Dendritic cell treated with granulocyte-macrophage colony-stimulating factor and Interleukin-4, amounts not matched to agents 40 ng/mL and 50 ng/mL, for 4 days (primary cell): Measurements from ENCODE around the gene WDR47.
A peak's percentile ranks its signal among the peaks of the same experiment; 100 is the strongest.
"Not testable (repeated sequence)": the region's sequence is repeated elsewhere in the genome, so short reads cannot be mapped to it uniquely, and the experiment has no call there.

ENCODE experiments used
- H3K27ac Mint-ChIP-seq: one replicate; pipeline ENCODE4 v1.8.0; 2022; ENCODE audit warnings: mild to moderate bottlenecking, mixed read lengths
- H3K27me3 Mint-ChIP-seq: one replicate; pipeline ENCODE4 v1.8.0; 2022; ENCODE audit warnings: mild to moderate bottlenecking, mixed read lengths
- H3K36me3 Mint-ChIP-seq: one replicate; pipeline ENCODE4 v1.8.0; 2022; ENCODE audit warnings: low read depth, mixed read lengths
- H3K4me1 Mint-ChIP-seq: one replicate; pipeline ENCODE4 v1.8.0; 2022; ENCODE audit warnings: low read depth, mixed read lengths
- H3K4me3 Mint-ChIP-seq: one replicate; pipeline ENCODE4 v1.8.0; 2022; ENCODE audit warnings: mild to moderate bottlenecking, moderate library complexity, mixed read lengths
- H3K9me3 Mint-ChIP-seq: one replicate; pipeline ENCODE4 v1.8.0; 2022; ENCODE audit warnings: mixed read lengths
- intact Hi-C: fragments of 100-400 bp; cut with micrococcal nuclease; formaldehyde crosslinking; loops from one replicate; pipeline ENCODE4 v1.15.0; 2022

The WDR47 gene

DNA sequence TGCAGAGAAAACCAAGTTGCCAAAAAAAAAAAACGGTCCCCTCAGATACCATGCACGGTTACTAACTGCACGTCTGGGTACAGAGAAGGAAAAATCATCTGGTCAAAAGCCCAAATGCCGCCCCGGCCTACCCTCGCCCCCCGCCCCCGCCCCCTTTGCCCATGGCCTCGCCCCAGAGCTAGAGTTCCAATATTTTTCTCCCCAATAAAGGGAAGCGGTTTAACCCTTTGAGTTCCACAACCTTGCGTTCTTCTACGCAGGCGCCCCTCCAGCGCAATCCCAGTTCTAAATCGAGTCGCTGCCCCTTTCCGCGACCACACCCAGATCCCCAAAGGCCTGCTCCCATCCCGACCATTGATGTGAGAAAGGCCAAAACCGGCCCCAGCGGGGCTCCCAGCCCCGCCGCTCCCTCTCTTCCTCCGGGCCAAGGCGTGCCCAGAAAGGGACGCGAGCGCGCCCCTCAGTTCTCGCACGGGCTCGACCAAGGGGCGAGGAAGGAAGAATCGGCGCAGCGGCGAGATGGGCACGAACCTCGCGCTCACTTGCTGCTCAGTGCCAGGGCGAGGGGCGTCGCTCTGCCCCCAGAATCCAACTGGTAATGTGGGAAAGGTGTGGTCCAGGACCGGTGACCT is 797 bp downstream of the WDR47 start:
- Mint-ChIP-seq H3K4me3 (peak overlapping the region; percentile 98), H3K4me1 (peaks cover 8% of the 10 kb centered on the region), H3K9me3 (no peaks in the 10 kb centered on the region), H3K27ac (peak overlapping the region; percentile 93), H3K27me3 (peaks cover 4% of the 10 kb centered on the region), H3K36me3 (peaks cover 13% of the 10 kb centered on the region)
- intact Hi-C loops, result loop anchor here (5.0 kb wide), 1 partner anchor 36 kb away; the partner anchor contains the start of gene TAF13

GRCh38 chr1:109040627-109040988 is 1.3 kb downstream of the WDR47 start:
- Mint-ChIP-seq H3K36me3 (peaks cover 13% of the 10 kb centered on the region), H3K9me3 (no peaks in the 10 kb centered on the region), H3K4me3 (peak overlapping the region; percentile 98), H3K4me1 (peaks cover 11% of the 10 kb centered on the region), H3K27me3 (peaks cover 3% of the 10 kb centered on the region), H3K27ac (peak overlapping the region; percentile 93)
- intact Hi-C loops, result loop anchor here (5.0 kb wide), 1 partner anchor 37 kb away; the partner anchor contains the start of gene TAF13

- intact Hi-C loops, result loop anchor here (10.0 kb wide), 1 partner anchor 90 kb away; no protein-coding TSS in a partner anchor
- Mint-ChIP-seq H3K27me3 (no peaks in the 10 kb centered on the region), H3K4me3 (no peak overlapping the region), H3K4me1 (peaks cover 5% of the 10 kb centered on the region), H3K27ac (no peak overlapping the region), H3K9me3 (no peaks in the 10 kb centered on the region), H3K36me3 (peaks cover 4% of the 10 kb centered on the region)
These were observed 7.5 kb downstream of the WDR47 start for GRCh38 chr1:109034382-109034781.

DNA sequence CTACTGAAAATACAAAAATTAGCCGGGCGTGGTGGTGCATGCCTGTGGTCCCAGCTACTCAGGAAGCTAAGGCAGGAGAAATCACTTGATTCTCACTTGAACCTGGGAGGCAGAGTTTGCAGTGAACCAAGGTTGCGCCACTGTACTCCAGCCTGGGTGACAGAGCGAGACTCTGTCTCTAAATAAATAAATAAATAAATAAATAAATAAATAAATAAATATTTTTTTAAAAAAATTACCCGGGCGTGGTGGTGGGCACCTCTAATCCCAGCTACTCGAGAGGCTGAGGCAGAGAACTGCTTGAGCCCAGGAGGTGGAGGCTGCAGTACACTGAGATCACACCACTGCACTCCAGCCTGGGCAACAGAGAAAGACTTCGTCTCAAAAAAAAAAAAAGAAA is 12.4 kb downstream of the WDR47 start:
- not testable (repeated sequence) for H3K27me3 Mint-ChIP-seq, H3K36me3 Mint-ChIP-seq, H3K4me1 Mint-ChIP-seq, H3K9me3 Mint-ChIP-seq, H3K4me3 Mint-ChIP-seq, H3K27ac Mint-ChIP-seq
- intact Hi-C loops, result loop anchor here (5.0 kb wide), 1 partner anchor 83 kb away; the partner anchor contains the start of gene ELAPOR1

GRCh38 chr1:109027841-109028240 is 14.1 kb downstream of the WDR47 start:
- intact Hi-C loops, result loop anchor here (5.0 kb wide), 1 partner anchor 84 kb away; the partner anchor contains the start of gene ELAPOR1
- H3K9me3 Mint-ChIP-seq, result no peaks in the 10 kb centered on the region
- H3K4me3 Mint-ChIP-seq, result no peak overlapping the region
- H3K36me3 Mint-ChIP-seq, result no peaks in the 10 kb centered on the region
- no peaks in the 10 kb centered on the region for H3K27me3 Mint-ChIP-seq
- H3K4me1 Mint-ChIP-seq, result no peaks in the 10 kb centered on the region
- H3K27ac Mint-ChIP-seq, result no peak overlapping the region

GRCh38 chr1:109025694-109026093 is 16.2 kb downstream of the WDR47 start:
- Mint-ChIP-seq H3K36me3 (peaks cover 18% of the 10 kb centered on the region), H3K4me3 (no peak overlapping the region), H3K4me1 (no peaks in the 10 kb centered on the region), H3K27me3 (no peaks in the 10 kb centered on the region), H3K9me3 (no peaks in the 10 kb centered on the region), H3K27ac (no peak overlapping the region)
- intact Hi-C loops, result loop anchor here (5.0 kb wide), 1 partner anchor 87 kb away; the partner anchor contains the start of gene ELAPOR1

DNA sequence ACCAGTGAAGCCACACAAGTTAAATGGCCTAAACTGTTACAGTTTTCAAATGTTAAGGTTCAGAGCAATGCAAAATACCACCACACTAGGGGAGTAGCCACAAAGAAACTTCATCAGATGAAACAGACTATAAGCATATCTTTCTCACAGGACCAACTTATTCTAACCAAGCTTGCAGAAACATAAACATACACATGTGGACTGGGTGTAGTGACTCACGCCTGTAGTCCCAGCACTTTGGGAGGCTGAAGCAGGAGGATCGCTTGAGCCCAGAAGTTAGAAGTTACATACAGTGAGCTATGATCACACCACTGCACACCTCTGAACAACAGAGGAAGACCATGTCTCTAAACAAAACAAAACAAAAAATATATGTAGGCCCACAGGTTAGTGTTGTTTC is 17.3 kb downstream of the WDR47 start:
- intact Hi-C loops, result loop anchor here (5.0 kb wide), 1 partner anchor 88 kb away; the partner anchor contains the start of gene ELAPOR1
- Mint-ChIP-seq H3K27ac (no peak overlapping the region), H3K27me3 (no peaks in the 10 kb centered on the region), H3K9me3 (no peaks in the 10 kb centered on the region), H3K4me3 (no peak overlapping the region), H3K4me1 (no peaks in the 10 kb centered on the region), H3K36me3 (peaks cover 19% of the 10 kb centered on the region)

GRCh38 chr1:109020693-109021257 is 21.1 kb downstream of the WDR47 start:
- H3K9me3 Mint-ChIP-seq, result no peaks in the 10 kb centered on the region
- intact Hi-C loops, result no loop called here
- H3K27ac Mint-ChIP-seq, result no peak overlapping the region
- H3K27me3 Mint-ChIP-seq, result no peaks in the 10 kb centered on the region
- H3K4me1 Mint-ChIP-seq, result no peaks in the 10 kb centered on the region
- H3K4me3 Mint-ChIP-seq, result no peak overlapping the region
- peaks cover 47% of the 10 kb centered on the region for H3K36me3 Mint-ChIP-seq

GRCh38 chr1:109017719-109018118 is 24.2 kb downstream of the WDR47 start:
- H3K4me1 Mint-ChIP-seq, H3K4me3 Mint-ChIP-seq, H3K27me3 Mint-ChIP-seq, H3K27ac Mint-ChIP-seq, intact Hi-C loops, H3K9me3 Mint-ChIP-seq: not testable (repeated sequence)
- peaks cover 70% of the 10 kb centered on the region for H3K36me3 Mint-ChIP-seq

DNA sequence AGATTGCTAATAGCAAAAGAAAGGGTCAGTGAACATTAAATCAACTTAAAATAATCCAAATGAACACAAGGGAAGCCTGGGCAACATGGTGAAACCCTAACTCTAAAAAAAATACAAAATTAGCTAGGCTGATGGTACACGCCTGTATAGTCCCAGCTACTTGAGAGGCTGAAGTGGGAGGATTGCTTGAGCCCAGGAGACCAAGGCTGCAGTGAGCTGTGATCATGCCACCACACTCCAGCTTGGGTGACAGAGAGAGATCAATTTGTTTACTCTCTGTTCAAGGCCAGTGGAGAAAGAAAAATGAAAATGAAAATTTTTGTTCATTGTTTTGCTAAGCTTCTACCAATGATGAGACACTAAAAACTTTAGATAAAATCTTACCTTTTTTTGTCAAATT is 24.8 kb downstream of the WDR47 start:
- H3K9me3 Mint-ChIP-seq, result no peaks in the 10 kb centered on the region
- H3K27me3 Mint-ChIP-seq, result no peaks in the 10 kb centered on the region
- H3K27ac Mint-ChIP-seq, result no peak overlapping the region
- no peak overlapping the region for H3K4me3 Mint-ChIP-seq
- H3K4me1 Mint-ChIP-seq, result no peaks in the 10 kb centered on the region
- intact Hi-C loops, result no loop called here
- peaks cover 70% of the 10 kb centered on the region for H3K36me3 Mint-ChIP-seq

DNA sequence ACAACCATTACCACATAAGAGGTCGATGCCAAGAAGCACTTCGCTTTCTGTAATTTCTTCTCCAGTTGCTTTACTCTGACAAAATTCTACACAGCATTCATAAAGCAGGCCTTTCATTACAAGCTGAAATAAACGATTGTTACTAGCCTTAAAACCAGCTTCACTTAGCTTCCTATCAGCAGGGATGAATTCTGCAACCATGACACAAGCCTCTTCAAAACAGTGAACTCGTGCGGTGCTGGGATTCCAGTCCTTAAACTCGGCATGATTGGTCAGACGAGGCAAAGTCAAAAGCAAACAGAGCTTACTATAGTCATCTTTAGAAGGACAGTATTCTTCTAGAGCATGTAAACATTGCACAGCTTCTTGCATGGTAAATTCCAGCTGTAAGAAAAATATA is 30.6 kb downstream of the WDR47 start:
- H3K27me3 Mint-ChIP-seq, result no peaks in the 10 kb centered on the region
- no peak overlapping the region for H3K4me3 Mint-ChIP-seq
- intact Hi-C loops, result no loop called here
- H3K9me3 Mint-ChIP-seq, result no peaks in the 10 kb centered on the region
- no peaks in the 10 kb centered on the region for H3K4me1 Mint-ChIP-seq
- peaks cover 85% of the 10 kb centered on the region for H3K36me3 Mint-ChIP-seq
- no peak overlapping the region for H3K27ac Mint-ChIP-seq

- peaks cover 93% of the 10 kb centered on the region for H3K36me3 Mint-ChIP-seq
- H3K27ac Mint-ChIP-seq, result not testable (repeated sequence)
These were observed 45.3 kb downstream of the WDR47 start for GRCh38 chr1:108996622-108997021.

GRCh38 chr1:108983114-108983513 is 58.8 kb downstream of the WDR47 start:
- intact Hi-C loops, result no loop called here
- H3K27me3 Mint-ChIP-seq, result no peaks in the 10 kb centered on the region
- no peak overlapping the region for H3K4me3 Mint-ChIP-seq
- peaks cover 5% of the 10 kb centered on the region for H3K4me1 Mint-ChIP-seq
- H3K27ac Mint-ChIP-seq, result no peak overlapping the region
- peaks cover 78% of the 10 kb centered on the region for H3K36me3 Mint-ChIP-seq
- no peaks in the 10 kb centered on the region for H3K9me3 Mint-ChIP-seq

More at GRCh38 chr1:108996622-108997021, 45.3 kb downstream of the WDR47 start:
- H3K4me1 Mint-ChIP-seq, H3K4me3 Mint-ChIP-seq, H3K27me3 Mint-ChIP-seq, intact Hi-C loops: not testable (repeated sequence)
- H3K9me3 Mint-ChIP-seq, result peaks cover 14% of the 10 kb centered on the region

DNA sequence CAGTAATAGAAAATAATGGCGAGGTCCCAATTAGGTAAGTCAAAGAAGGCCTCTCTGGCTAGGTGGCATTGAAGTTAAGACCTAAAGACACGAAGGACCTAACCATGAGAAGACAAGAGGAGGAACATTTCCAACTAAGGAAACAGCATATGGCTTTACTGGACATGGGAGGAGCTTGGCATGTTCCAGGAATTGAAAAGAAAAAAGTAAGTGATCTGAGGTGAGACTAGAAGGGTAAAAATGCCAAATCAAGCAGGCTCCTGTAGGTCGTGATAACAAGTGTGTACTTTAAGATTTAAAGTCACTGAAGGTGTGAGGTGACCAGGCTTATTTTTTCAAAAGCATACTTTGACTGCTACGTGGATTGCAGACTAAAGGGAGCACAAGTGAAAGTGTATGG is 65.2 kb downstream of the WDR47 start:
- H3K4me3 Mint-ChIP-seq, result no peak overlapping the region
- no peaks in the 10 kb centered on the region for H3K9me3 Mint-ChIP-seq
- peaks cover 5% of the 10 kb centered on the region for H3K4me1 Mint-ChIP-seq
- H3K36me3 Mint-ChIP-seq, result peaks cover 87% of the 10 kb centered on the region
- intact Hi-C loops, result no loop called here
- no peaks in the 10 kb centered on the region for H3K27me3 Mint-ChIP-seq
- no peak overlapping the region for H3K27ac Mint-ChIP-seq
